ENCODE data around the gene ZNF621.
A peak's percentile ranks its signal among the peaks of the same experiment; 100 is the strongest.

ZNF621 gene

DNA sequence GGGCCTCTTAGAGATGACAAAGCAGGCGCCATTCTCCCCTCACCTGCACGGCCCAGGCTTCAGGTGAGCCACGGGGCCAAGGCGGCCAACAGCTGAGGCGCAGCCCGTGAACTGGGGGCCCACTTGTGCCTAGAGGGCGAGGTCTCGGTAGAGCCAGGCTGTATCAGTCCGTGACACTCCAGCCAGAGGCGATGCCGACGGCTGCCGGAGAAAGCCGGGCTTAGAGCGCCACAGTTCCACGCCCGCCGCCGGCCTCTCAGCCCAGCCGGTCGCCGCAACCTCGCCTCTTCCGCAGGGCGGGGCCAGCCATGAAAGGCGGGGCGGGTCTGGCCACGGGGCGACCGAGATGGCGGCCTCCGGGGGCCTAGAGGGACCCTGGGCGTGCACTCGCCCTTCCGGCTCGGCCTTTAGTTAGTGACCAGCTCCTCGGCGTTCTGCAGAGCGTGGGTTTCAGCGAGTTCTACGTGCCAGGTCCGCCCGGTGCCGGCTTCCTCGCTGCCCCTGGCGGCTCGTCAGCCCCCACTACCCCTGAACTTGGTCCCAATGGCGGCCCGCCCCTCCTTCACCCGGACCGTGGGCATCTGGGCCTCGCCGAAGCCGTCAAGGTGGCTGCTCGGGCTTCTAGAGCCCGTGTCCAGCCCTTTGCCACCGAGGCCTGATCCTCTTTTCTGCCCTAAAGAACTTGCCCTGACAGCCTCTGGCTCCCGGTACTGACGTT lies at the start of gene ZNF621 (continued):
- peak; percentile 66 for TF ChIP-seq KLF9 (tag by site-specific recombination; IDR thresholded peaks at IDR 0.05; ENCODE audit: low read depth)
- TF ChIP-seq ZNF394 (tag by site-specific recombination; IDR thresholded peaks at IDR 0.05; ENCODE audit: borderline replicate concordance), result no peak
- TF ChIP-seq, protein P1, sequence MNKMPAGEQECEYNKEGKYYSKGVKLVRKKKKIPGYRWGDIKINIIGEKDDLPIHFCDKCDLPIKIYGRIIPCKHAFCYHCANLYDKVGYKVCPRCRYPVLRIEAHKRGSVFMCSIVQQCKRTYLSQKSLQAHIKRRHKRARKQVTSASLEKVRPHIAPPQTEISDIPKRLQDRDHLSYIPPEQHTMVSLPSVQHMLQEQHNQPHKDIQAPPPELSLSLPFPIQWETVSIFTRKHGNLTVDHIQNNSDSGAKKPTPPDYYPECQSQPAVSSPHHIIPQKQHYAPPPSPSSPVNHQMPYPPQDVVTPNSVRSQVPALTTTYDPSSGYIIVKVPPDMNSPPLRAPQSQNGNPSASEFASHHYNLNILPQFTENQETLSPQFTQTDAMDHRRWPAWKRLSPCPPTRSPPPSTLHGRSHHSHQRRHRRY (tag by site-specific recombination; IDR thresholded peaks at IDR 0.05), result no peak
- no peak for TF ChIP-seq ZNF157 (tag by site-specific recombination; IDR thresholded peaks at IDR 0.05)
- TF ChIP-seq OVOL3 (tag by site-specific recombination; IDR thresholded peaks at IDR 0.05), result no peak
- 0 out of 2 replicates have a peak, but pooled peaks have one; percentile 27 for TF ChIP-seq ZFP69B (tag by site-specific recombination; IDR thresholded peaks at IDR 0.05)
- TF ChIP-seq, protein P2, sequence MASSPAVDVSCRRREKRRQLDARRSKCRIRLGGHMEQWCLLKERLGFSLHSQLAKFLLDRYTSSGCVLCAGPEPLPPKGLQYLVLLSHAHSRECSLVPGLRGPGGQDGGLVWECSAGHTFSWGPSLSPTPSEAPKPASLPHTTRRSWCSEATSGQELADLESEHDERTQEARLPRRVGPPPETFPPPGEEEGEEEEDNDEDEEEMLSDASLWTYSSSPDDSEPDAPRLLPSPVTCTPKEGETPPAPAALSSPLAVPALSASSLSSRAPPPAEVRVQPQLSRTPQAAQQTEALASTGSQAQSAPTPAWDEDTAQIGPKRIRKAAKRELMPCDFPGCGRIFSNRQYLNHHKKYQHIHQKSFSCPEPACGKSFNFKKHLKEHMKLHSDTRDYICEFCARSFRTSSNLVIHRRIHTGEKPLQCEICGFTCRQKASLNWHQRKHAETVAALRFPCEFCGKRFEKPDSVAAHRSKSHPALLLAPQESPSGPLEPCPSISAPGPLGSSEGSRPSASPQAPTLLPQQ (tag by site-specific recombination; IDR thresholded peaks at IDR 0.05), result 0 out of 2 replicates have a peak, but pooled peaks have one; percentile 57
- 0 out of 2 replicates have a peak, but pooled peaks have one; percentile 21 for TF ChIP-seq ZNF2 (tag by site-specific recombination; IDR thresholded peaks at IDR 0.05)
- TF ChIP-seq ZNF16 (tag by site-specific recombination; IDR thresholded peaks at IDR 0.05; ENCODE audit: low read depth), result peak; percentile 18; the same call in 1 of the 2 replicates
- TF ChIP-seq ZNF501 (tag by site-specific recombination; IDR thresholded peaks at IDR 0.05), result peak; percentile 92
- TF ChIP-seq ZNF335 (tag by site-specific recombination; conservative IDR thresholded peaks at IDR 0.05), result peak; percentile 81
- TF ChIP-seq, protein P3, sequence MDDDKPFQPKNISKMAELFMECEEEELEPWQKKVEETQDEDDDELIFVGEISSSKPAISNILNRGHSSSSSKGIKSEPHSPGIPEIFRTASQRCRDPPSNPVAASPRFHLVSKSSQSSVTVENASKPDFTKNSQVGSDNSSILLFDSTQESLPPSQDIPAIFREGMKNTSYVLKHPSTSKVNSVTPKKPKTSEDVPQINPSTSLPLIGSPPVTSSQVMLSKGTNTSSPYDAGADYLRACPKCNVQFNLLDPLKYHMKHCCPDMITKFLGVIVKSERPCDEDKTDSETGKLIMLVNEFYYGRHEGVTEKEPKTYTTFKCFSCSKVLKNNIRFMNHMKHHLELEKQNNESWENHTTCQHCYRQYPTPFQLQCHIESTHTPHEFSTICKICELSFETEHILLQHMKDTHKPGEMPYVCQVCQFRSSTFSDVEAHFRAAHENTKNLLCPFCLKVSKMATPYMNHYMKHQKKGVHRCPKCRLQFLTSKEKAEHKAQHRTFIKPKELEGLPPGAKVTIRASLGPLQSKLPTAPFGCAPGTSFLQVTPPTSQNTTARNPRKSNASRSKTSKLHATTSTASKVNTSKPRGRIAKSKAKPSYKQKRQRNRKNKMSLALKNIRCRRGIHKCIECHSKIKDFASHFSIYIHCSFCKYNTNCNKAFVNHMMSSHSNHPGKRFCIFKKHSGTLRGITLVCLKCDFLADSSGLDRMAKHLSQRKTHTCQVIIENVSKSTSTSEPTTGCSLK (tag by site-specific recombination; IDR thresholded peaks at IDR 0.05), result no peak
- TF ChIP-seq ZNF707 (tag by site-specific recombination; IDR thresholded peaks at IDR 0.05), result no peak
- TF ChIP-seq KLF8 (tag by site-specific recombination; IDR thresholded peaks at IDR 0.05), result peak; percentile 97
- TF ChIP-seq ZNF324 (tag by site-specific recombination; IDR thresholded peaks at IDR 0.05), result peak; percentile 29; the same call in 1 of the 2 replicates
- TF ChIP-seq, protein P4, sequence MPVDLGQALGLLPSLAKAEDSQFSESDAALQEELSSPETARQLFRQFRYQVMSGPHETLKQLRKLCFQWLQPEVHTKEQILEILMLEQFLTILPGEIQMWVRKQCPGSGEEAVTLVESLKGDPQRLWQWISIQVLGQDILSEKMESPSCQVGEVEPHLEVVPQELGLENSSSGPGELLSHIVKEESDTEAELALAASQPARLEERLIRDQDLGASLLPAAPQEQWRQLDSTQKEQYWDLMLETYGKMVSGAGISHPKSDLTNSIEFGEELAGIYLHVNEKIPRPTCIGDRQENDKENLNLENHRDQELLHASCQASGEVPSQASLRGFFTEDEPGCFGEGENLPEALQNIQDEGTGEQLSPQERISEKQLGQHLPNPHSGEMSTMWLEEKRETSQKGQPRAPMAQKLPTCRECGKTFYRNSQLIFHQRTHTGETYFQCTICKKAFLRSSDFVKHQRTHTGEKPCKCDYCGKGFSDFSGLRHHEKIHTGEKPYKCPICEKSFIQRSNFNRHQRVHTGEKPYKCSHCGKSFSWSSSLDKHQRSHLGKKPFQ (tag by site-specific recombination; IDR thresholded peaks at IDR 0.05), result no peak
- no peak for TF ChIP-seq ZNF629 (tag by site-specific recombination; IDR thresholded peaks at IDR 0.05)
- TF ChIP-seq ZNF211 (tag by site-specific recombination; IDR thresholded peaks at IDR 0.05; ENCODE audit: low read depth), result no peak
- peak; percentile 84 for TF ChIP-seq KLF1 (tag by site-specific recombination; IDR thresholded peaks at IDR 0.05)
- no peak for TF ChIP-seq ZBTB21 (tag by site-specific recombination; IDR thresholded peaks at IDR 0.05)
- TF ChIP-seq ZSCAN16 (tag by site-specific recombination; IDR thresholded peaks at IDR 0.05), result no peak
- no peak for TF ChIP-seq ZNF549 (tag by site-specific recombination; IDR thresholded peaks at IDR 0.05)
- no peak for TF ChIP-seq GLIS1 (tag by site-specific recombination; IDR thresholded peaks at IDR 0.05)
- TF ChIP-seq ZNF10 (tag by site-specific recombination; IDR thresholded peaks at IDR 0.05), result no peak
- TF ChIP-seq ZNF514 (tag by site-specific recombination; IDR thresholded peaks at IDR 0.05), result no peak
- TF ChIP-seq, protein P5, sequence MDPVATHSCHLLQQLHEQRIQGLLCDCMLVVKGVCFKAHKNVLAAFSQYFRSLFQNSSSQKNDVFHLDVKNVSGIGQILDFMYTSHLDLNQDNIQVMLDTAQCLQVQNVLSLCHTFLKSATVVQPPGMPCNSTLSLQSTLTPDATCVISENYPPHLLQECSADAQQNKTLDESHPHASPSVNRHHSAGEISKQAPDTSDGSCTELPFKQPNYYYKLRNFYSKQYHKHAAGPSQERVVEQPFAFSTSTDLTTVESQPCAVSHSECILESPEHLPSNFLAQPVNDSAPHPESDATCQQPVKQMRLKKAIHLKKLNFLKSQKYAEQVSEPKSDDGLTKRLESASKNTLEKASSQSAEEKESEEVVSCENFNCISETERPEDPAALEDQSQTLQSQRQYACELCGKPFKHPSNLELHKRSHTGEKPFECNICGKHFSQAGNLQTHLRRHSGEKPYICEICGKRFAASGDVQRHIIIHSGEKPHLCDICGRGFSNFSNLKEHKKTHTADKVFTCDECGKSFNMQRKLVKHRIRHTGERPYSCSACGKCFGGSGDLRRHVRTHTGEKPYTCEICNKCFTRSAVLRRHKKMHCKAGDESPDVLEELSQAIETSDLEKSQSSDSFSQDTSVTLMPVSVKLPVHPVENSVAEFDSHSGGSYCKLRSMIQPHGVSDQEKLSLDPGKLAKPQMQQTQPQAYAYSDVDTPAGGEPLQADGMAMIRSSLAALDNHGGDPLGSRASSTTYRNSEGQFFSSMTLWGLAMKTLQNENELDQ (tag by site-specific recombination; IDR thresholded peaks at IDR 0.05; ENCODE audit: low read depth), result no peak
- TF ChIP-seq ZNF571 (tag by site-specific recombination; IDR thresholded peaks at IDR 0.05), result no peak
- TF ChIP-seq ZNF521 (tag by site-specific recombination; IDR thresholded peaks at IDR 0.05), result no peak
- TF ChIP-seq, protein P6, sequence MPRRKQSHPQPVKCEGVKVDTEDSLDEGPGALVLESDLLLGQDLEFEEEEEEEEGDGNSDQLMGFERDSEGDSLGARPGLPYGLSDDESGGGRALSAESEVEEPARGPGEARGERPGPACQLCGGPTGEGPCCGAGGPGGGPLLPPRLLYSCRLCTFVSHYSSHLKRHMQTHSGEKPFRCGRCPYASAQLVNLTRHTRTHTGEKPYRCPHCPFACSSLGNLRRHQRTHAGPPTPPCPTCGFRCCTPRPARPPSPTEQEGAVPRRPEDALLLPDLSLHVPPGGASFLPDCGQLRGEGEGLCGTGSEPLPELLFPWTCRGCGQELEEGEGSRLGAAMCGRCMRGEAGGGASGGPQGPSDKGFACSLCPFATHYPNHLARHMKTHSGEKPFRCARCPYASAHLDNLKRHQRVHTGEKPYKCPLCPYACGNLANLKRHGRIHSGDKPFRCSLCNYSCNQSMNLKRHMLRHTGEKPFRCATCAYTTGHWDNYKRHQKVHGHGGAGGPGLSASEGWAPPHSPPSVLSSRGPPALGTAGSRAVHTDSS (tag by site-specific recombination; IDR thresholded peaks at IDR 0.05), result no peak; the same call in 1 of the 2 replicates
